Testis (tissue), 3 donors: Measurements from ENCODE around the gene HEYL. TPM values are rescaled to one million over a fixed set of nuclear protein-coding genes. Genes with fewer than 3 reads are reported as not detected.

Source experiments
- DNase-seq: peaks from one replicate; pipeline ENCODE4 v3.0.0-alpha.2; 2019
- H3K27ac ChIP-seq, 2 donors: fragments of 200-600 bp; sonication (generic); one replicate each; pipeline ENCODE4 v1.5.1; 2019
- H3K27me3 ChIP-seq: fragments of 200-600 bp; sonication (generic); one replicate; pipeline ENCODE4 v1.5.1; 2019
- H3K36me3 ChIP-seq: fragments of 200-600 bp; sonication (generic); one replicate; pipeline ENCODE4 v1.5.1; 2017; ENCODE audit warnings: low read depth; ENCODE audit errors: missing control alignments
- H3K4me1 ChIP-seq: fragments of 200-600 bp; sonication (generic); one replicate; pipeline ENCODE4 v1.5.1; 2019
- H3K4me3 ChIP-seq, 2 donors: fragments of 200-600 bp; sonication (generic); one replicate each; pipeline ENCODE4 v1.5.1; 2017 to 2019
- H3K9me3 ChIP-seq: fragments of 200-600 bp; sonication (generic); one replicate; pipeline ENCODE4 v1.5.1; 2017
- POLR2A ChIP-seq: fragments of 450-650 bp; IDR thresholded peaks from one replicate; pipeline ENCODE4 v1.6.1; 2017; ENCODE audit warnings: antibody characterized with exemption, mild to moderate bottlenecking, moderate library complexity
- WGBS, 2 donors: methylation state at CpG; one replicate each; pipeline ENCODE4 v1.1.5; 2018; 5-methylcytosine and 5-hydroxymethylcytosine counted together
- intact Hi-C: fragments of 100-400 bp; cut with DNase I; formaldehyde crosslinking; loops from one replicate; pipeline ENCODE4 v1.15.1; 2023; ENCODE audit warnings: low total_unique reads
- polyA plus RNA-seq: library from polyadenylated mRNA; stranded (reverse); fragments of 350-450 nt; fragmentation: Illumina TruSeq; extraction: RNeasy Lipid Tissue Mini Kit (QIAGEN cat#74804); gene quantifications from one replicate; pipeline ENCODE4 v1.2.3, GENCODE V29; 2014; ENCODE audit warnings: low read depth, low replicate concordance; ENCODE audit not compliant: insufficient read depth
- total RNA-seq, 2 donors: library from RNA; depleted of rRNA; stranded (reverse); fragments of >200 nt; gene quantifications; one replicate each; pipeline ENCODE4 v1.2.3, GENCODE V29; 2016
- TF ChIP-seq, protein P1 (sequence below), 3 experiments: fragments of 450-650 bp in 2 of 3; fragments of 200-600 bp in 1 of 3; sonication (generic) in 1 of 3; IDR thresholded peaks; one replicate each; pipeline ENCODE4 v1.5.1; 2016 to 2019; ENCODE audit warnings: antibody characterized with exemption in 3 of 3, mild to moderate bottlenecking in 2 of 3, moderate library complexity in 1 of 3

Gene HEYL
- total and polyA plus RNA-seq, 3 donors from 2014 or later = 44.7 to 55.5 (median 52.8) TPM

GRCh38 chr1:39652105-39652504 lies 12.7 kb upstream of the HEYL start:
- Histone ChIP-seq H3K27ac (peak overlapping the region in 1 of 2 donors; percentile 58), H3K36me3 (no peaks in the 10 kb centered on the region), H3K4me1 (peaks cover 45% of the 10 kb centered on the region), H3K4me3 (no peak overlapping the region), H3K9me3 (no peaks in the 10 kb centered on the region), H3K27me3 (no peaks in the 10 kb centered on the region)
- intact Hi-C loops = loop anchor here (2.0 kb wide), 1 partner anchor 45 kb away; no protein-coding TSS in a partner anchor
- 54 to 65% methylated on average over 6 of the region's 6 CpGs for WGBS, 2 donors
- DNase-seq = peak; percentile 38
- TF ChIP-seq POLR2A = no peak
- TF ChIP-seq, protein P1, sequence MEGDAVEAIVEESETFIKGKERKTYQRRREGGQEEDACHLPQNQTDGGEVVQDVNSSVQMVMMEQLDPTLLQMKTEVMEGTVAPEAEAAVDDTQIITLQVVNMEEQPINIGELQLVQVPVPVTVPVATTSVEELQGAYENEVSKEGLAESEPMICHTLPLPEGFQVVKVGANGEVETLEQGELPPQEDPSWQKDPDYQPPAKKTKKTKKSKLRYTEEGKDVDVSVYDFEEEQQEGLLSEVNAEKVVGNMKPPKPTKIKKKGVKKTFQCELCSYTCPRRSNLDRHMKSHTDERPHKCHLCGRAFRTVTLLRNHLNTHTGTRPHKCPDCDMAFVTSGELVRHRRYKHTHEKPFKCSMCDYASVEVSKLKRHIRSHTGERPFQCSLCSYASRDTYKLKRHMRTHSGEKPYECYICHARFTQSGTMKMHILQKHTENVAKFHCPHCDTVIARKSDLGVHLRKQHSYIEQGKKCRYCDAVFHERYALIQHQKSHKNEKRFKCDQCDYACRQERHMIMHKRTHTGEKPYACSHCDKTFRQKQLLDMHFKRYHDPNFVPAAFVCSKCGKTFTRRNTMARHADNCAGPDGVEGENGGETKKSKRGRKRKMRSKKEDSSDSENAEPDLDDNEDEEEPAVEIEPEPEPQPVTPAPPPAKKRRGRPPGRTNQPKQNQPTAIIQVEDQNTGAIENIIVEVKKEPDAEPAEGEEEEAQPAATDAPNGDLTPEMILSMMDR (IDR thresholded peaks at IDR 0.05) = no peak

GRCh38 chr1:39650431-39650830 lies 11.0 kb upstream of the HEYL start:
- Histone ChIP-seq H3K4me3 (no peak overlapping the region), H3K27ac (no peak overlapping the region), H3K4me1 (peaks cover 60% of the 10 kb centered on the region), H3K36me3 (no peaks in the 10 kb centered on the region), H3K27me3 (no peaks in the 10 kb centered on the region), H3K9me3 (no peaks in the 10 kb centered on the region)
- intact Hi-C loops = no loop called here
- no peak for DNase-seq
- TF ChIP-seq, protein P1 (IDR thresholded peaks at IDR 0.05) = no peak
- TF ChIP-seq POLR2A = no peak
- WGBS, 2 donors = 100% methylated on average over 1 of the region's 1 CpG

DNA sequence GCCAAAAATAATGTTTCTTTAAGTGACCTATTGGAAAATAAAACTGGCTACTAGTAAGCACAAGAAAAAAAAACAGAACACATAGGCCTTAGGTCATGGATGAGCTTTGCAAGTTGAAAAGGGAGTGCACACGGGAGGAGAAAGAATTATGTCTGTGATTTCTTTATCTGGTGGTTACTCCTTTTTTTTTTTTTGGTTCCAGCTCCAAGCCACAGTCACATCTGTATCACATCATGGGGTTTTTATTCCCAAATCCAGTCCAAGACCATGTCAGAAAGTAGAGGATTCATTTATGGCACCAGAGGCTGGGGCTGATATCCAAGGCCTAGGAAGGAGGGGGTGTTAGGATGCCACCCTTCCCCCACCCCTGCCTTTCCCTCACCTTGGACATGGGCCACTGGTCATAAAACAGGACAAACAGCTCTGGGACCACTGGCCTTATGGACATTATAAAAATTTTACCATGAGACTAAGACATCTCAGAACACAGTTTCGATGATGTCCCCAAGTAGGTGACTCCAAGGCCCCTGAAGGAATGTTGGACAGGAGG lies 10.3 kb upstream of the HEYL start:
- WGBS, 2 donors = 57 to 60% methylated on average over 2 of the region's 2 CpGs
- peak overlapping the region in 1 of 2 donors; percentile 6 for H3K27ac ChIP-seq
- H3K4me3 ChIP-seq = no peak overlapping the region
- H3K4me1 ChIP-seq = peaks cover 60% of the 10 kb centered on the region
- no peaks in the 10 kb centered on the region for H3K27me3 ChIP-seq
- H3K9me3 ChIP-seq = no peaks in the 10 kb centered on the region
- intact Hi-C loops = no loop called here
- DNase-seq = no peak
- no peaks in the 10 kb centered on the region for H3K36me3 ChIP-seq
- no peak for TF ChIP-seq POLR2A

GRCh38 chr1:39648496-39648895 lies 9.1 kb upstream of the HEYL start:
- 52 to 55% methylated on average over 2 of the region's 2 CpGs for WGBS, 2 donors
- TF ChIP-seq POLR2A = no peak
- TF ChIP-seq, protein P1 (IDR thresholded peaks at IDR 0.05) = no peak
- H3K36me3 ChIP-seq = no peaks in the 10 kb centered on the region
- no peaks in the 10 kb centered on the region for H3K27me3 ChIP-seq
- H3K4me3 ChIP-seq = no peak overlapping the region
- no peaks in the 10 kb centered on the region for H3K9me3 ChIP-seq
- H3K4me1 ChIP-seq = peaks cover 57% of the 10 kb centered on the region
- H3K27ac ChIP-seq = peak overlapping the region in 1 of 2 donors; percentile 84
- intact Hi-C loops = no loop called here
- DNase-seq = peak; percentile 70

DNA sequence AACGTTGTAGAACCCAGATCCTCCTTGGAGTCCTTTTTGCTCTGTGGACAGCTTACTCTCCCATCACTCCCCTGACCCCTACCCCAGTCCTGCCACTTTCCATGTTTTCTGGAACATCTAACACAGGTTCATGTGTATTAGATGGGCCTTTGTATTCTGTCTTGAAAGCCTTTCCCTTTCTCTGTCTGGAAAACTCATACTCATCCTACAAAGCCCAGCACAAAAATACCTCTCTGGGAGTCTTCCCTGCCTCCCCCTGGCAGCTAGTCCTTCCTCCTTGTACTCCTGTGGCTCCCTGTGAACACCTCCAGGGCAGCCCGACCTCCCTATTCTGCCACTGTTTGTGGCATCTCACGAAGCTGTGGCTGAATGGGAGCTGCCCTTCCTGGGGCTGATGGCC lies 7.8 kb upstream of the HEYL start:
- Histone ChIP-seq H3K4me3 (no peak overlapping the region), H3K36me3 (no peaks in the 10 kb centered on the region), H3K27me3 (no peaks in the 10 kb centered on the region), H3K27ac (peak overlapping the region; percentile 72 to 84), H3K4me1 (peaks cover 50% of the 10 kb centered on the region), H3K9me3 (no peaks in the 10 kb centered on the region)
- WGBS, 2 donors = 68 to 76% methylated on average over 3 of the region's 3 CpGs
- no peak for DNase-seq
- intact Hi-C loops = no loop called here
- TF ChIP-seq POLR2A = no peak
- TF ChIP-seq, protein P1 (IDR thresholded peaks at IDR 0.05) = no peak
